Neural cell (in vitro differentiated cells): ENCODE results near the gene C2orf69. TPM values are rescaled to one million over a fixed set of nuclear protein-coding genes. Genes with fewer than 3 reads are reported as not detected.

Experiments
- H2AFZ ChIP-seq: fragments of 200-600, 300-800 bp; sonication (generic), shearing (Covaris generic); 2 replicates; pipeline ENCODE4 v1.6.0; 2014; ENCODE audit warnings: low read depth, mild to moderate bottlenecking, antibody characterized with exemption, low read length, moderate library complexity
- H3F3A ChIP-seq: fragments of 200-600 bp; shearing (Covaris generic); 2 replicates; pipeline ENCODE4 v1.6.1; 2016; ENCODE audit warnings: mild to moderate bottlenecking, moderate library complexity, mixed read lengths, antibody characterized with exemption, low read length; ENCODE audit not compliant: insufficient read depth, poor library complexity, severe bottlenecking
- H3K27ac ChIP-seq: fragments of 200-600, 300-800 bp; sonication (generic), shearing (Covaris generic); 2 replicates; pipeline ENCODE4 v1.5.1; 2014; ENCODE audit warnings: mild to moderate bottlenecking, low read length, moderate library complexity
- H3K27me3 ChIP-seq: fragments of 300-800, 200-600 bp; sonication (generic), shearing (Covaris generic); 2 replicates; pipeline ENCODE4 v1.6.0; 2014; ENCODE audit warnings: mild to moderate bottlenecking, low read depth, low read length, moderate library complexity; ENCODE audit not compliant: insufficient read depth
- H3K36me3 ChIP-seq: fragments of 300-800, 200-600 bp; sonication (generic), shearing (Covaris generic); 2 replicates; pipeline ENCODE4 v1.5.1; 2014; ENCODE audit warnings: mild to moderate bottlenecking, antibody characterized with exemption, low read length, moderate library complexity; ENCODE audit not compliant: insufficient read depth
- H3K4me2 ChIP-seq: fragments of 300-800, 200-600 bp; sonication (generic), shearing (Covaris generic); 2 replicates; pipeline ENCODE4 v1.6.0; 2014; ENCODE audit warnings: mild to moderate bottlenecking, low read length
- H3K4me3 ChIP-seq: fragments of 300-800, 200-600 bp; sonication (generic), shearing (Covaris generic); 2 replicates; pipeline ENCODE4 v1.5.1; 2014; ENCODE audit warnings: mild to moderate bottlenecking, low read length, moderate library complexity
- H3K79me2 ChIP-seq: fragments of 200-600 bp; shearing (Covaris generic); replicated peaks from 2 replicates; pipeline ENCODE4 v1.6.0; 2014; ENCODE audit warnings: mild to moderate bottlenecking, low read length, moderate library complexity; ENCODE audit not compliant: insufficient read depth
- H3K9ac ChIP-seq: fragments of 300-800, 200-600 bp; sonication (generic), shearing (Covaris generic); 2 replicates; pipeline ENCODE4 v1.6.1; 2016; ENCODE audit warnings: mild to moderate bottlenecking, low read length, mixed read lengths
- H3K9me2 ChIP-seq: fragments of 200-600 bp; shearing (Covaris generic); 2 replicates; pipeline ENCODE4 v1.6.1; 2016; ENCODE audit warnings: mild to moderate bottlenecking, low read length, mixed read lengths; ENCODE audit not compliant: insufficient read depth
- H3K9me3 ChIP-seq: fragments of 200-600, 300-800 bp; sonication (generic), shearing (Covaris generic); 2 replicates; pipeline ENCODE4 v1.6.1; 2016; ENCODE audit warnings: mild to moderate bottlenecking, mixed run types, low read length, moderate library complexity, mixed read lengths
- H4K20me1 ChIP-seq: fragments of 200-600 bp; shearing (Covaris generic); 2 replicates; pipeline ENCODE4 v1.6.1; 2016; ENCODE audit warnings: mild to moderate bottlenecking, mixed run types; ENCODE audit not compliant: insufficient read depth
- CTCF ChIP-seq: fragments of 450-650 bp; IDR thresholded peaks from 2 replicates; pipeline ENCODE4 v1.5.1; 2014; ENCODE audit warnings: antibody characterized with exemption, mild to moderate bottlenecking, moderate library complexity; ENCODE audit not compliant: poor library complexity, severe bottlenecking
- EP300 ChIP-seq: fragments of 450-650 bp; conservative IDR thresholded peaks from 2 replicates; pipeline ENCODE4 v1.6.1; 2014; ENCODE audit warnings: antibody characterized with exemption, mild to moderate bottlenecking, moderate library complexity; ENCODE audit not compliant: poor library complexity, severe bottlenecking
- EZH2 ChIP-seq: fragments of 200-600, 300-800 bp; shearing (Covaris generic), sonication (generic); IDR thresholded peaks from 2 replicates; pipeline ENCODE4 v1.6.1; 2014; ENCODE audit warnings: antibody characterized with exemption, low read length, borderline replicate concordance, mild to moderate bottlenecking; ENCODE audit not compliant: insufficient read depth, poor library complexity, severe bottlenecking
- REST ChIP-seq: IDR thresholded peaks from 2 replicates; pipeline ENCODE4 v1.6.1; 2012; ENCODE audit warnings: borderline replicate concordance
- SMC3 ChIP-seq: fragments of 450-650 bp; conservative IDR thresholded peaks from 2 replicates; pipeline ENCODE4 v1.6.1; 2014; ENCODE audit warnings: antibody characterized with exemption, mild to moderate bottlenecking, moderate library complexity; ENCODE audit not compliant: poor library complexity
- TAF1 ChIP-seq: IDR thresholded peaks from 2 replicates; pipeline ENCODE4 v1.6.1; 2012; ENCODE audit warnings: low read depth
- polyA plus RNA-seq: library from polyadenylated mRNA; depleted of rRNA; stranded (reverse); fragments of >200 nt; gene quantifications from 2 replicates; pipeline ENCODE4 v1.2.3, GENCODE V29; 2014

Gene C2orf69
- polyA plus RNA-seq, 1 donor from 2014 or later = 17.3 TPM

- no peaks in the 10 kb centered on the region for H3K9me3 ChIP-seq
- H3K27ac ChIP-seq = no peak overlapping the region
- no peak overlapping the region for H2AFZ ChIP-seq
- H3K9me2 ChIP-seq = no peaks in the 10 kb centered on the region
- peaks cover 8% of the 10 kb centered on the region for H3K36me3 ChIP-seq
- no peaks in the 10 kb centered on the region for H3K79me2 ChIP-seq
- H3K27me3 ChIP-seq = no peaks in the 10 kb centered on the region
- TF ChIP-seq CTCF = no peak
- H4K20me1 ChIP-seq = no peaks in the 10 kb centered on the region
- H3K4me3 ChIP-seq = no peak overlapping the region
- H3K4me2 ChIP-seq = no peak overlapping the region
- H3K9ac ChIP-seq = no peak overlapping the region
- no peaks in the 10 kb centered on the region for H3F3A ChIP-seq
Measured at GRCh38 chr2:199943373-199943772, 32.3 kb downstream of the C2orf69 start.

GRCh38 chr2:199946196-199946595 is 35.1 kb downstream of the C2orf69 start:
- no peak overlapping the region for H2AFZ ChIP-seq
- no peaks in the 10 kb centered on the region for H3K9me2 ChIP-seq
- no peaks in the 10 kb centered on the region for H3F3A ChIP-seq
- no peak for TF ChIP-seq REST
- TF ChIP-seq SMC3 = no peak
- no peak for TF ChIP-seq TAF1
- no peak for TF ChIP-seq EZH2
- no peak for TF ChIP-seq CTCF
- TF ChIP-seq EP300 = no peak
- H3K4me2 ChIP-seq = no peak overlapping the region
- peaks cover 9% of the 10 kb centered on the region for H3K79me2 ChIP-seq
- H3K4me3 ChIP-seq = no peak overlapping the region
- peaks cover 4% of the 10 kb centered on the region for H3K36me3 ChIP-seq
- H3K9ac ChIP-seq = no peak overlapping the region
- H3K9me3 ChIP-seq = no peaks in the 10 kb centered on the region
- H4K20me1 ChIP-seq = no peaks in the 10 kb centered on the region
- H3K27ac ChIP-seq = no peak overlapping the region
- no peaks in the 10 kb centered on the region for H3K27me3 ChIP-seq
